K562 (cell line): ENCODE measurements around the gene RPS27. TPM values are rescaled to one million over a fixed set of nuclear protein-coding genes. Genes with fewer than 3 reads are reported as not detected.

Source experiments
- CGGBP1 ChIP-seq: fragments of 250-450 bp; sonication (Bioruptor Pico); IDR thresholded peaks from 2 replicates; pipeline ENCODE4 v1.9.0; 2021; ENCODE audit warnings: mild to moderate bottlenecking
- CUX1 ChIP-seq: fragments of 200-800 bp; sonication (Bioruptor generic); IDR thresholded peaks from 2 replicates; pipeline ENCODE4 v1.6.1; 2016; ENCODE audit warnings: missing genetic modification characterization, missing compliant biosample characterization
- E4F1 ChIP-seq: fragments of 250-450 bp; sonication (Bioruptor Pico); IDR thresholded peaks from 2 replicates; pipeline ENCODE4 v1.5.0; 2021; ENCODE audit warnings: mild to moderate bottlenecking, borderline replicate concordance
- EP400 ChIP-seq: fragments of 450-650 bp; IDR thresholded peaks from 2 replicates; pipeline ENCODE4 v1.6.1; 2017; ENCODE audit warnings: antibody characterized with exemption, mild to moderate bottlenecking, moderate library complexity
- ETV1 ChIP-seq: fragments of 450-650 bp; conservative IDR thresholded peaks from 2 replicates; pipeline ENCODE4 v1.6.1; 2016; ENCODE audit warnings: missing genetic modification characterization, control low read depth, low read depth, missing compliant biosample characterization
- KAT2B ChIP-seq: IDR thresholded peaks from one replicate; pipeline ENCODE4 v1.6.1; 2012; ENCODE audit warnings: low read depth, mild to moderate bottlenecking, control low read depth, inconsistent platforms, low read length, moderate library complexity
- NFE2 ChIP-seq: IDR thresholded peaks from 2 replicates; pipeline ENCODE4 v1.6.1; 2014; ENCODE audit warnings: antibody characterized with exemption, low read depth
- NFE2L1 ChIP-seq: fragments of 450-650 bp; IDR thresholded peaks from 2 replicates; pipeline ENCODE4 v1.6.1; 2016; ENCODE audit warnings: missing genetic modification characterization, low read depth, mild to moderate bottlenecking, missing compliant biosample characterization, moderate library complexity, borderline replicate concordance
- NFRKB ChIP-seq: fragments of 450-650 bp; IDR thresholded peaks from 2 replicates; pipeline ENCODE4 v1.6.1; 2016; ENCODE audit warnings: low read depth
- PML ChIP-seq: IDR thresholded peaks from 2 replicates; pipeline ENCODE4 v1.6.1; 2012; ENCODE audit warnings: low read length, inconsistent platforms
- POLR2B ChIP-seq: fragments of 450-650 bp; IDR thresholded peaks from 2 replicates; pipeline ENCODE4 v1.6.1; 2018; ENCODE audit warnings: low read depth; ENCODE audit not compliant: partially characterized antibody
- SAP30 ChIP-seq: fragments of 200-600 bp; sonication (generic); IDR thresholded peaks from 2 replicates; pipeline ENCODE4 v1.6.1; 2012; ENCODE audit warnings: borderline replicate concordance, low read depth, mild to moderate bottlenecking, moderate library complexity, low read length, control low read depth, inconsistent platforms; ENCODE audit not compliant: insufficient read depth, poor library complexity, severe bottlenecking
- TRIM28 ChIP-seq: fragments of 450-650 bp; IDR thresholded peaks from 2 replicates; pipeline ENCODE4 v1.6.1; 2017
- U2AF1 ChIP-seq: fragments of 200-400 bp; formaldehyde crosslinking; optimal IDR thresholded peaks from 2 replicates; pipeline ENCODE3; 2017; ENCODE audit warnings: mild to moderate bottlenecking, low read depth, low read length, moderate library complexity
- XRCC3 ChIP-seq: fragments of 450-650 bp; IDR thresholded peaks from 2 replicates; pipeline ENCODE4 v1.6.1; 2017; ENCODE audit warnings: mild to moderate bottlenecking, moderate library complexity
- ZNF124 ChIP-seq: sonication (generic); formaldehyde crosslinking; IDR thresholded peaks from 2 replicates; pipeline ENCODE4 v1.8.1; 2022; ENCODE audit warnings: missing genetic modification reagents
- ZNF165 ChIP-seq: fragments of 250-450 bp; sonication (Bioruptor Pico); IDR thresholded peaks from 2 replicates; pipeline ENCODE4 v1.4.0; 2020; ENCODE audit warnings: borderline replicate concordance
- ZNF23 ChIP-seq: fragments of 250-450 bp; sonication (Bioruptor Pico); IDR thresholded peaks from 2 replicates; pipeline ENCODE4 v1.4.0; 2020; ENCODE audit warnings: mild to moderate bottlenecking
- ZNF586 ChIP-seq: fragments of 450-650 bp; formaldehyde crosslinking; conservative IDR thresholded peaks from 2 replicates; pipeline ENCODE4 v1.4.0; 2020; ENCODE audit warnings: mild to moderate bottlenecking, moderate library complexity
- polyA plus RNA-seq, 8 experiments: library from polyadenylated mRNA; depleted of rRNA in 4 of 8; stranded (reverse) in 5 of 8; unstranded in 3 of 8; fragments of >200 nt; fragmentation: Nextera tagmentation in 2 of 8; fragmentation: Illumina TruSeq in 1 of 8; extraction: Ambion mirVana in 2 of 8; extraction: Trizol in 1 of 8; gene quantifications; 2 replicates each; pipeline versions ENCODE4 v1.2.1 to v1.2.3, GENCODE V29; 2011 to 2014; ENCODE audit warnings: inconsistent platforms in 1 of 8, missing spikeins in 1 of 8
- total RNA-seq, 7 experiments: library from RNA; depleted of rRNA in 6 of 7; stranded (reverse); fragments of >200 nt in 6 of 7; fragmentation: Illumina TruSeq in 2 of 7; extraction: Trizol in 2 of 7; gene quantifications; 2 replicates each; pipeline versions ENCODE4 v1.2.1 to v1.2.3, GENCODE V29; 2011 to 2021; ENCODE audit warnings: low replicate concordance in 1 of 7

Gene RPS27
- total and polyA plus RNA-seq, 9 of the 15 experiments (the other 6 are each of a cell fraction or from before 2014, with no cell fraction given): 2,091 to 9,377 (median 6,706) TPM

GRCh38 chr1:153945795-153946621 is 44.6 kb upstream of the RPS27 start (continued):
- TF ChIP-seq CUX1 (no peak), TRIM28 (no peak), PML (no peak), E4F1 (no peak), CGGBP1 (no peak), ZNF586 (CRISPR knock-in tag) (no peak), POLR2B (no peak), EP400 (peak; percentile 54; the same call in 1 of the 2 replicates), KAT2B (no peak), NFRKB (no peak), U2AF1 (no peak), NFE2L1 (tag) (no peak), ZNF124 (no peak), XRCC3 (no peak), NFE2 (no peak), SAP30 (peak; percentile 81), ETV1 (tag) (no peak; the same call in 1 of the 2 replicates), ZNF23 (no peak), ZNF165 (CRISPR knock-in tag) (no peak)
